B cell (primary cell): Measurements from ENCODE around the gene ITGA2B. TPM values are rescaled to one million over a fixed set of nuclear protein-coding genes. Genes with fewer than 3 reads are reported as not detected.

Experiments used
- ATAC-seq: fragments of 200-7000 bp; cut with Tn5 transposase; one replicate; pipeline ENCODE4 v1.10.0; 2021; ENCODE audit warnings: low read depth, mild to moderate bottlenecking, moderate number of reproducible peaks, moderate library complexity
- CTCF ChIA-PET: fragments of 350-600 bp; sonication (Branson Sonifier 250); formaldehyde crosslinking; loops from one replicate; lab custom pipeline; 2021; ENCODE audit warnings: antibody characterized with exemption, inconsistent platforms; lab: Charles Lee
- POLR2A ChIA-PET: fragments of 350-600 bp; sonication (Branson Sonifier 250); formaldehyde crosslinking; loops from one replicate; lab custom pipeline; 2021; ENCODE audit warnings: antibody characterized with exemption; lab: Charles Lee
- DNase-seq: peaks from one replicate; pipeline ENCODE4 v3.0.0; 2013
- H2AFZ ChIP-seq: 2 replicates; pipeline ENCODE4 v1.6.1; 2012; ENCODE audit warnings: mild to moderate bottlenecking, low read depth, low read length; ENCODE audit not compliant: insufficient read depth, poor library complexity, severe bottlenecking
- H3K27ac ChIP-seq, 2 donors: 1 replicate in 1 of 2; 2 replicates in 1 of 2; pipeline ENCODE4 v1.5.1; 2012 to 2013; ENCODE audit warnings: low read length in 2 of 2, mild to moderate bottlenecking in 2 of 2, moderate library complexity in 1 of 2
- H3K27me3 ChIP-seq, 4 experiments: fragments of 200-600 bp in 1 of 4; sonication (generic) in 1 of 4; replicated peaks in 1 of 4; 1 replicate in 2 of 4; 2 replicates in 2 of 4; pipeline versions ENCODE4 v1.6.1 to v1.7.0; 2013 to 2016; ENCODE audit warnings: low read length in 3 of 4, mild to moderate bottlenecking in 2 of 4, mixed read lengths in 1 of 4, moderate library complexity in 1 of 4; ENCODE audit not compliant: insufficient read depth in 4 of 4, control insufficient read depth in 3 of 4; ENCODE audit errors: control extremely low read depth in 1 of 4
- H3K36me3 ChIP-seq, 2 experiments: replicated peaks in 1 of 2; 1 replicate in 1 of 2; 2 replicates in 1 of 2; pipeline versions ENCODE4 v1.6.1 to v1.7.1; 2013; ENCODE audit warnings: low read length in 1 of 2; ENCODE audit not compliant: insufficient read depth in 2 of 2, control insufficient read depth in 1 of 2; ENCODE audit errors: control extremely low read depth in 1 of 2, extremely low read depth in 1 of 2
- H3K4me1 ChIP-seq, 2 donors: fragments of 200-600 bp in 1 of 2; sonication (generic) in 1 of 2; 1 replicate in 1 of 2; 2 replicates in 1 of 2; pipeline versions ENCODE4 v1.5.1 to v1.6.1; 2013 to 2017; ENCODE audit warnings: low read length in 2 of 2; ENCODE audit not compliant: control insufficient read depth in 2 of 2, insufficient read depth in 2 of 2
- H3K4me2 ChIP-seq: replicated peaks from 2 replicates; pipeline ENCODE3; 2012; ENCODE audit warnings: mild to moderate bottlenecking, low read depth, low read length; ENCODE audit not compliant: poor library complexity, severe bottlenecking
- H3K4me3 ChIP-seq, 5 experiments: fragments of 200-600 bp in 1 of 5; sonication (generic) in 1 of 5; 1 replicate in 3 of 5; 2 replicates in 2 of 5; pipeline versions ENCODE4 v1.5.1 to v1.7.0; 2011 to 2016; ENCODE audit warnings: low read length in 4 of 5, mild to moderate bottlenecking in 4 of 5, low read depth in 2 of 5, control low read depth in 1 of 5, moderate library complexity in 1 of 5; ENCODE audit not compliant: insufficient read depth in 1 of 5; ENCODE audit errors: control extremely low read depth in 1 of 5, extremely low read depth in 1 of 5
- H3K79me2 ChIP-seq: fragments of 200-600 bp; sonication (generic); one replicate; pipeline ENCODE4 v1.6.0; 2016; ENCODE audit warnings: low read length; ENCODE audit not compliant: control insufficient read depth, insufficient read depth
- H3K9ac ChIP-seq: fragments of 200-600 bp; sonication (generic); 2 replicates; pipeline ENCODE4 v1.6.1; 2017; ENCODE audit warnings: mild to moderate bottlenecking, low read length, moderate library complexity
- H3K9me3 ChIP-seq, 3 donors: one replicate each; pipeline versions ENCODE4 v1.6.1 to v1.7.1; 2013; ENCODE audit warnings: low read length in 2 of 3; ENCODE audit not compliant: control insufficient read depth in 2 of 3, insufficient read depth in 1 of 3; ENCODE audit errors: control extremely low read depth in 1 of 3
- H4K20me1 ChIP-seq: 2 replicates; pipeline ENCODE4 v1.6.0; 2012; ENCODE audit warnings: mild to moderate bottlenecking, low read length; ENCODE audit not compliant: insufficient read depth, control insufficient read depth, poor library complexity, severe bottlenecking
- H3K27ac Mint-ChIP-seq: one replicate; pipeline ENCODE4 v1.8.0; 2021; ENCODE audit warnings: mixed read lengths
- H3K27me3 Mint-ChIP-seq: one replicate; pipeline ENCODE4 v1.8.0; 2021; ENCODE audit warnings: mixed read lengths
- H3K4me1 Mint-ChIP-seq: one replicate; pipeline ENCODE4 v1.8.0; 2021; ENCODE audit warnings: mixed read lengths
- H3K4me3 Mint-ChIP-seq: one replicate; pipeline ENCODE4 v1.8.0; 2021; ENCODE audit warnings: mixed read lengths
- H3K9me3 Mint-ChIP-seq: one replicate; pipeline ENCODE4 v1.8.0; 2022; ENCODE audit warnings: mixed read lengths; ENCODE audit not compliant: insufficient read depth
- EZH2 ChIP-seq: IDR thresholded peaks from 2 replicates; pipeline ENCODE4 v1.6.1; 2012; ENCODE audit warnings: borderline replicate concordance, low read depth, mild to moderate bottlenecking, moderate library complexity, low read length; ENCODE audit not compliant: insufficient read depth, poor library complexity, severe bottlenecking
- WGBS: methylation state at CpG from one replicate; pipeline ENCODE4 v1.1.5; 2013; ENCODE audit warnings: missing lambda C conversion rate; ENCODE audit not compliant: insufficient coverage; 5-methylcytosine and 5-hydroxymethylcytosine counted together
- intact Hi-C: fragments of 100-400 bp; cut with micrococcal nuclease; formaldehyde crosslinking; loops from one replicate; pipeline ENCODE4 v1.10.0; 2022
- polyA plus RNA-seq: library from polyadenylated mRNA; depleted of rRNA; stranded (reverse); fragments of >200 nt; gene quantifications from 2 replicates; pipeline ENCODE4 v1.2.3, GENCODE V29; 2012
- total RNA-seq, 2 donors: library from RNA; stranded (reverse); fragments of 120-200 nt in 1 of 2; gene quantifications; 1 replicate in 1 of 2; 2 replicates in 1 of 2; pipeline versions ENCODE4 v1.2.3 to v1.2.4, GENCODE V29; 2013 to 2022
- TF ChIP-seq, protein P1 (sequence below): fragments of 200-600 bp; IDR thresholded peaks from one replicate; pipeline ENCODE4 v1.8.0; 2022; ENCODE audit warnings: antibody characterized with exemption, mild to moderate bottlenecking

Gene ITGA2B
- total and polyA plus RNA-seq, 2 donors (not counting 1 experiment from before 2014, with no cell fraction given) = 0.15 to 0.20 TPM

DNA sequence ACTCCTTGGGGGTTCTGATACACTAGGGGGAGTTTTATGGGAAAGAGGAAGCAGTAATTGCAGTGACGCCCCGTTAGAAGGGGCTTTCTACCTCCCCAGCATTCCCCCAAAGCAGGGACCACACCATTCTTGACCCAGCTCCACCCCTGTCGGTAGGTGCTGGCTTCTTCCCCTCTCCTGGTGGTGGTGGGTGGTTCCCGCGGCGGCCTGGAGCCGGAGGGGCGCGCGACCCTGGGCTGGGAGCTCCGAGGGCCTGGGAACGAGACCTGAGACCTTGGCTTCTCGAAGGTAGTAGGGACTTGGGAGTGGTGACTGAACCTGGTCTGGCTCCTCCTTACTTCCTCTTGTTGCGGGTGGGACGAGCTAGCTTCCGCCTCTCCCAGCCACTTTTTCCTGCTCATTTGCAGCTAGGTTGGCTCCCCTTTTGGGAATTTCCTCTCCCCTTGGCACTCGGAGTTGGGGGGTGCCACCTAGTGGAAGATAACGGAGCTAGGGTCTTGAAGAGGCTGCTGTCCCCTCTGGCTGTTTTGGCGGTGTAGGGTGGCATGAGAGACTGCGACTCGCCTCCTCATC, 43.9 kb downstream of the ITGA2B start:
- Histone ChIP-seq H3K4me1 (peaks cover 39 to 55% of the 10 kb centered on the region in 2 donors), H3K27ac (peak overlapping the region; percentile 85 to 89), H4K20me1 (peaks cover 16% of the 10 kb centered on the region), H3K27me3 (no peaks in the 10 kb centered on the region), H2AFZ (peak overlapping the region; percentile 64), H3K4me2 (peak overlapping the region; percentile 79), H3K36me3 (peaks cover 0 to 14% of the 10 kb centered on the region in 2 experiments), H3K4me3 (peak overlapping the region; percentile 61 to 94 (median 91)), H3K9me3 (peaks cover 0 to 3% (median 0%) of the 10 kb centered on the region in 3 donors), H3K9ac (peak overlapping the region; percentile 74), H3K79me2 (peaks cover 7% of the 10 kb centered on the region)
- ChIA-PET POLR2A (interaction anchor here (0.5 to 1.6 kb wide), 14 partner anchors 9 to 827 kb away, joined by 3 to 11 read pairs (median 4); partner anchors contain the start of genes HDAC5, SLC25A39, TMUB2 and UBTF), CTCF (interaction anchor here (0.6 to 3.3 kb wide), 24 partner anchors 9 to 436 kb away, joined by 3 to 66 read pairs (median 6); partner anchors contain the start of genes FAM171A2, HDAC5, SLC25A39 and TMUB2)
- TF ChIP-seq, protein P1, sequence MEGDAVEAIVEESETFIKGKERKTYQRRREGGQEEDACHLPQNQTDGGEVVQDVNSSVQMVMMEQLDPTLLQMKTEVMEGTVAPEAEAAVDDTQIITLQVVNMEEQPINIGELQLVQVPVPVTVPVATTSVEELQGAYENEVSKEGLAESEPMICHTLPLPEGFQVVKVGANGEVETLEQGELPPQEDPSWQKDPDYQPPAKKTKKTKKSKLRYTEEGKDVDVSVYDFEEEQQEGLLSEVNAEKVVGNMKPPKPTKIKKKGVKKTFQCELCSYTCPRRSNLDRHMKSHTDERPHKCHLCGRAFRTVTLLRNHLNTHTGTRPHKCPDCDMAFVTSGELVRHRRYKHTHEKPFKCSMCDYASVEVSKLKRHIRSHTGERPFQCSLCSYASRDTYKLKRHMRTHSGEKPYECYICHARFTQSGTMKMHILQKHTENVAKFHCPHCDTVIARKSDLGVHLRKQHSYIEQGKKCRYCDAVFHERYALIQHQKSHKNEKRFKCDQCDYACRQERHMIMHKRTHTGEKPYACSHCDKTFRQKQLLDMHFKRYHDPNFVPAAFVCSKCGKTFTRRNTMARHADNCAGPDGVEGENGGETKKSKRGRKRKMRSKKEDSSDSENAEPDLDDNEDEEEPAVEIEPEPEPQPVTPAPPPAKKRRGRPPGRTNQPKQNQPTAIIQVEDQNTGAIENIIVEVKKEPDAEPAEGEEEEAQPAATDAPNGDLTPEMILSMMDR = peak; percentile 75
- no peak for TF ChIP-seq EZH2
- peak overlapping the region; percentile 96 for H3K4me3 Mint-ChIP-seq
- H3K27ac Mint-ChIP-seq = peak overlapping the region; percentile 90
- intact Hi-C loops = loop anchor here (1.0 to 2.0 kb wide), 8 partner anchors 9 to 331 kb away; partner anchors contain the start of genes FAM171A2, HROB, SLC25A39 and TMEM101
- ATAC-seq = peak; percentile 19
- peaks cover 45% of the 10 kb centered on the region for H3K4me1 Mint-ChIP-seq
- H3K9me3 Mint-ChIP-seq = no peaks in the 10 kb centered on the region
- H3K27me3 Mint-ChIP-seq = no peaks in the 10 kb centered on the region
- peak; percentile 90 for DNase-seq
- 0% methylated on average over 5 of the region's 21 CpGs for WGBS
